Stimulated activated CD8-positive, alpha-beta memory T cell treated with anti-CD3 and anti-CD28 coated beads, Interleukin-15, amount 100 ng/mL, for 24 hours (primary cell): ENCODE results near the gene DCAKD.
"Not testable (repeated sequence)": the region's sequence is repeated elsewhere in the genome, so short reads cannot be mapped to it uniquely, and the experiment has no call there.

Source experiments
- DNase-seq: peaks from one replicate; pipeline ENCODE4 v3.0.0-alpha.2; 2020; ENCODE audit warnings: low read depth

DCAKD gene

DNA sequence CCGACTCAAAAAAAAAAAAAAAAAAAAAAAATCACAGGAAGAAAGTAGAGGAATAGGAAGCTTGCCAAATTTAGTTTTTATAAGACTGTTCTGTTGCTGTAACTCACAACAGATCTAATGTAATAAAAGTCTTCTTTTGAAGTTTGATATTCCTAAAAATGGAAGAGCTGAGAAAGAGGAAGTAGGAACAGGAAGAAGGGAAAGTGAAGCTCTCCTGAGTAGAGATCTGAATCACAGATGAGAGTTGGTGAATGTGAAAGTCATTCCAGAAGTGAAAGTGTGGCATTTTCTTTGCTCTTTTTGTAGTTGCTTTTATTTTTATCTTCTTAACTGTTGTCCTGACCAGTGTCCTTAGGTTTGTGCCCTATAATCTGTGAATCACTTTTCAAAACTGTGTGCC, 11.8 kb upstream of the DCAKD start:
- no peak for DNase-seq

- DNase-seq, result no peak
These were observed 10.3 kb upstream of the DCAKD start for GRCh38 chr17:45061606-45062205.

- peak; percentile 76 for DNase-seq
These were observed 9.6 kb upstream of the DCAKD start, which contains the start of gene NMT1 for GRCh38 chr17:45060797-45061605. NMT1 (plus strand) TSS chr17:45061317; CDS start chr17:45061330, 13 bp downstream.

- DNase-seq, result no peak
These were observed 9.0 kb upstream of the DCAKD start for GRCh38 chr17:45060382-45060796.

- DNase-seq, result no peak
These were observed 780 bp upstream of the DCAKD start for GRCh38 chr17:45052052-45052772.

DNA sequence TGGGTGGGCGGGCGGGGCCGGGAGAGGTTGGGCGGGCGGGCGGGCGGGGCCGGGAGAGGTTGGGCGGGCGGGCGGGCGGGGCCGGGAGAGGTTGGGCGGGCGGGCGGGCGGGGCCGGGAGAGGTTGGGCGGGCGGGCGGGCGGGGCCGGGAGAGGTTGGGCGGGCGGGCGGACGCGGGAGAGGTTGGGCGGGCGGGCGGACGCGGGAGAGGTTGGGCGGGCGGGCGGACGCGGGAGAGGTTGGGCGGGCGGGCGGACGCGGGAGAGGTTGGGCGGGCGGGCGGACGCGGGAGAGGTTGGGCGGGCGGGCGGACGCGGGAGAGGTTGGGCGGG, 254 bp upstream of the DCAKD start:
- not testable (repeated sequence) for DNase-seq

GRCh38 chr17:45050481-45051059, 862 bp downstream of the DCAKD start:
- DNase-seq, result no peak

DNA sequence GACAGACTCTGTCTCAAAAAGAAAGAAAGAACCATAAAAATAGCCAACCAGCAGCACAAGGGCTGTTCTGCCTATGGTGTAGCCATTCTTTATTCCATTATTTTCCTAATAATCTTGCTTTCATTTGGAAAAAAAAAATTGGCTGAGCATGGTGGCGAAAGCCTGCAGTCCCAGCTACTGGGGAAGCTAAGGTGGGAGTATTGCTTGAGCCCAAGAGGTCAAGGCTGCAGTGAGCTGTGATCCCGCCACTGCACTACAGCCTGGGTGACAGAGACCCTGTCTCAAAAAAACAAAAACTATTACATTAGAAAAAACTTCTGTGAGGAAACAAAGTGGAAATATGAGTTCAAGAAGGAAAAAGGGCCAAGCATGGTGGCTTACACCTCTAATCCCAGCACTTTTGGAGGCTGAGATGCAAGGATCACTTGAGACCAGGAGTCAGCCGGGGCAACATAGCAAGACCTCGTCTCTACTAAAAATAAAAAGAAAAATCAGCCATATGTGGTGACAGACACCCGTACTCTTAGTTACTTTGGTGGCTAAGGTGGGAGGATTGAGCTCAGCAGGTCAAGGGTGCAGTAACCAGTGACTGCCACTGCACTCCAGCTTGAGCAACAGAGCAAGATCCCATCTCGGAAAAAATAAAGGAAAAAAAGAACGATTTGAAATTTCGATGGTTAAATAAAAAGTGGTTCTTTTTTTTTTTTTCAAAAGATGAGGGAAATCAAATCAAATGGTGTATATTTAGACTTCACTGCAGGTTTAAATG, 2.5 kb downstream of the DCAKD start:
- DNase-seq, result no peak

GRCh38 chr17:45046537-45047125, 4.8 kb downstream of the DCAKD start:
- DNase-seq, result no peak

GRCh38 chr17:45043813-45044540, 7.5 kb downstream of the DCAKD start:
- DNase-seq, result no peak

- DNase-seq, result no peak
These were observed 8.9 kb downstream of the DCAKD start for GRCh38 chr17:45042346-45043120.

- no peak for DNase-seq
These were observed 11.0 kb downstream of the DCAKD start for GRCh38 chr17:45040459-45040858.

DNA sequence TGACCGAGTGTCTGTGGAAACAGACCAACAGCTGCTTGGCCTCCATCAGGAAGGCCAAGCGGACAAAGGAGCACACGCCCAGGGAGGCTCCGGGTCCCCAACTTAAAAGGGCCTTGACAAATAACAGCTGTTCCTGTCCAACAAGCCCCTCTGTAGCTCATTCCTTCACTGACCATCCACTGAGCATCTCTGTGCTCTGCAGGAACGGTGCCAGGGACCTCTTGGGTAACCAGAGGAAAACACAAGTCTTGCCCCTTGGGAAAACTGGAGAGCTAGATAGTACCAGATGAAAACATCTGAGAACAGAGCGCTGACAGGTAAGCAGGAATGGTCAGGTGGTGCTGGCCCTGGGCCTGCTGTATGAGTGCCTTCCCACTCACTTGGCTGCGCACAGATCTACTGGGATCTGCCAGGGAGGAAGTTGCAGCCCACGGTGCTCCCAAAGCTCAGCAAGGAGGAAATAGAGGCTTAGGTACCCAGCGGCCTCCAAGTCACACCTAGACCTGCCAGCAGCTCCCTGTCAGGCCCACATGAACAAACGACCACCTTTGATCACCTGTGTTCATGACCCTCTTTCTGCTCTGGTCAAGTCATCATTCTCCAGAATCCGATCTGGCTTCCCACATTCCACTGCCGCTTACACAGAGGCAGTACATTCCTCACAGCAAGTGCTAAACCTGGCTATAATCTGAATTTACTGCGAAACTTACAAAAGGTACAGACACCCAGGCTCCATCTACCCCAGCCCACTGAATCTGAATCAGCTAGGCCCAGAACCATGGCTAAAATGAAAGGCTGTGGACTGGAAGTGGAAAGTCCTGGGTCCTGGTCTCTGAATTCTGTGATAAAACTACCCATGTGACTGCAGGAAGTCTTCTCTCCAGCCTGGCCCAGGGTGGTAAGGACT, 12.5 kb downstream of the DCAKD start:
- no peak for DNase-seq

GRCh38 chr17:45036691-45037090, 14.7 kb downstream of the DCAKD start:
- no peak for DNase-seq

DNA sequence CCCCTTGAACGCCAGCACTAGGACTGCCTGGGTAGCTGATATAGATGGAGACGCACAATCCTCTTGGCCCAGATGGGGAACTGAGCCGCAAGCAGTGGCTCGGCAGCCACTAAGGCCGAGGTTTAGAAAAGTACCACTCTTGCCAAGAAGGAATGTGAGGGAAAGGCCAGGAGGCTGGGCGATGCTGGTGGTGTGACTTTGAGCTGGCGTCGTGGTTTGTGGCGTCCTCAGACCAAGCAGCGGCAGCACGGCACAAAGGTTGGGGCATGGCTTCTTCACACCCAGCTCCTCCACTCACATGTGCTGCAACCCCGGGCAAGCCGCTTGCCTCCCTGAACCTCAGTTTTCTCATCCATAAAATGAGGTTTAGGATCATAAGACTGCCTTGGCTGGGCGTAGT, 15.6 kb downstream of the DCAKD start:
- no peak for DNase-seq

DNA sequence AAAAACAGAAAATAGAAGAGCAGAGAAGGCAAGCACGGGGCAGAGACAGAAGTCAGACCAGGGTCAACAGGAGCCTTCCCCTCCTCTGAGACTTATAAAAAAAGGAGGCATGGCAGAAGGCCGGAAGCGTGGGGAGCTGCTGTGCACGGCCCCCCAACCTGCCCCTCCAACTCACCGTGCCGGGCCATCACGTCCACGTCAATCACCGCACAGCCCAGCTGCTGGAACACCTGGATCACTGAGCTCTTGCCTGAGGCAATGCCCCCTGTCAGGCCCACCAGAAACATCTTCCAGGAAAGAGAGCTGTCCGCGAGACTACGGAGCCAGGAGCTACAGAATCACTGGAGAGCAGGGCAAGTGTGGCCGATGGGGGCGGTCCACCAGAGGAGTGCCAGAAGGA, 16.8 kb downstream of the DCAKD start:
- no peak for DNase-seq

GRCh38 chr17:45032174-45032541, 19.3 kb downstream of the DCAKD start:
- DNase-seq, result no peak

GRCh38 chr17:45031231-45032173, 19.9 kb downstream of the DCAKD start:
- DNase-seq, result no peak
